Stimulated activated CD8-positive, alpha-beta memory T cell treated with anti-CD3 and anti-CD28 coated beads, Interleukin-12 subunit alpha, Interleukin-12 subunit beta, amount 100 ng/mL, for 1 hour (primary cell): ENCODE results near the gene SMIM26.
"Not testable (repeated sequence)": the region's sequence is repeated elsewhere in the genome, so short reads cannot be mapped to it uniquely, and the experiment has no call there.

Source experiments
- DNase-seq: peaks from one replicate; pipeline ENCODE4 v3.0.0-alpha.2; 2020; ENCODE audit warnings: low read depth

The SMIM26 gene

GRCh38 chr20:18566892-18567738, at the start of gene SMIM26:
Gene SMIM26, plus strand, starts transcription at chr20:18567432. Its CDS starts 47 bp downstream, at chr20:18567479.
- DNase-seq, result peak; percentile 89

- not testable (repeated sequence) for DNase-seq
These were observed 45.2 kb upstream of the SMIM26 start for GRCh38 chr20:18522066-18522465.

- no peak for DNase-seq
These were observed 44.2 kb upstream of the SMIM26 start for GRCh38 chr20:18523066-18523465.

- no peak for DNase-seq
These were observed 42.6 kb upstream of the SMIM26 start for GRCh38 chr20:18524646-18525045.

- DNase-seq, result not testable (repeated sequence)
These were observed 40.5 kb upstream of the SMIM26 start for GRCh38 chr20:18526761-18527160.

GRCh38 chr20:18527339-18527738, 39.9 kb upstream of the SMIM26 start:
- no peak for DNase-seq

GRCh38 chr20:18527836-18528235, 39.4 kb upstream of the SMIM26 start:
- DNase-seq, result no peak

GRCh38 chr20:18529041-18529440, 38.2 kb upstream of the SMIM26 start:
- DNase-seq, result no peak

- DNase-seq, result no peak
These were observed 34.6 kb upstream of the SMIM26 start for GRCh38 chr20:18532626-18533025.

GRCh38 chr20:18533491-18533890, 33.7 kb upstream of the SMIM26 start:
- DNase-seq, result no peak

GRCh38 chr20:18533978-18534644, 33.1 kb upstream of the SMIM26 start:
- no peak for DNase-seq

GRCh38 chr20:18537651-18538050, 29.6 kb upstream of the SMIM26 start:
- no peak for DNase-seq

- no peak for DNase-seq
These were observed 25.5 kb upstream of the SMIM26 start for GRCh38 chr20:18541741-18542140.

GRCh38 chr20:18543216-18543615, 24.0 kb upstream of the SMIM26 start:
- DNase-seq, result no peak

- no peak for DNase-seq
These were observed 23.3 kb upstream of the SMIM26 start for GRCh38 chr20:18543932-18544331.

- DNase-seq, result no peak
These were observed 21.7 kb upstream of the SMIM26 start for GRCh38 chr20:18545566-18545965.

GRCh38 chr20:18548465-18548864, 18.8 kb upstream of the SMIM26 start:
- DNase-seq, result no peak

- no peak for DNase-seq
These were observed 13.5 kb upstream of the SMIM26 start for GRCh38 chr20:18553746-18554145.

- DNase-seq, result no peak
These were observed 483 bp downstream of the SMIM26 start for GRCh38 chr20:18567739-18568091.

- DNase-seq, result no peak
These were observed 3.8 kb downstream of the SMIM26 start for GRCh38 chr20:18571009-18571408.

- no peak for DNase-seq
These were observed 4.3 kb downstream of the SMIM26 start for GRCh38 chr20:18571578-18571977.

- no peak for DNase-seq
These were observed 10.7 kb downstream of the SMIM26 start for GRCh38 chr20:18577942-18578341.

GRCh38 chr20:18578581-18578980, 11.3 kb downstream of the SMIM26 start:
- no peak for DNase-seq

- DNase-seq, result no peak
These were observed 12.8 kb downstream of the SMIM26 start for GRCh38 chr20:18580012-18580411.
